ENCODE measurements around the gene UBAC2. TPM values are rescaled to one million over a fixed set of nuclear protein-coding genes. Genes with fewer than 3 reads are reported as not detected.

UBAC2 gene
- total and polyA plus RNA-seq, 4 donors = 32.9 to 42.3 (median 35.3) TPM

DNA sequence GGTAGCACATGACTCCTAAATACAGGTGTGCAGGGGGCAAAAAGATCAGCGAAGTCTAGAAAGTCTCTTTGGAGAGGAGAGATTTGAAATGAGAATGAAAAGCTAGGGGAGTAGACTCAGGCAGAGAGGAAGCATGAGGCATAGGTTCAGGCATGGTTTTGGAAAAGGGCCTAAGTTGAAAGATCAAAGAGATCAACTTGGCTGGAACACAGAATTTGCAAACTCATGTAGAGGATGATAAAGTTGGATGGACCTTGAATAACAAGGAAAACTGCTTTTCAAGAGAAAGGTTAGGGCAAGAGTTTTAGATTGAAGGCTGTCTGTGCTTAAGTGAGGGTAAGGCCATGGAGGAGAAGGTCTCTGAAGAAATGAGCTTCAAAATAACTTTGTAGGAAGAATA, 47.4 kb upstream of the UBAC2 start:
- TF ChIP-seq FOXA1 (IDR thresholded peaks at IDR 0.05) = no peak
- no peak for TF ChIP-seq RAD21 (IDR thresholded peaks at IDR 0.05)
- no peak for TF ChIP-seq EGR1 (IDR thresholded peaks at IDR 0.05; ENCODE audit: low read depth in 2 of 2)
- no peak for TF ChIP-seq SP1 (IDR thresholded peaks at IDR 0.05)
- TF ChIP-seq TAF1 (conservative IDR thresholded peaks at IDR 0.05) = no peak
- TF ChIP-seq RXRA (IDR thresholded peaks at IDR 0.05) = no peak
- no peak for TF ChIP-seq ZBTB33 (IDR thresholded peaks at IDR 0.05)
- no peak for TF ChIP-seq HNF4A (conservative IDR thresholded peaks at IDR 0.05)
- TF ChIP-seq, protein P1, sequence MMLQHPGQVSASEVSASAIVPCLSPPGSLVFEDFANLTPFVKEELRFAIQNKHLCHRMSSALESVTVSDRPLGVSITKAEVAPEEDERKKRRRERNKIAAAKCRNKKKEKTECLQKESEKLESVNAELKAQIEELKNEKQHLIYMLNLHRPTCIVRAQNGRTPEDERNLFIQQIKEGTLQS (IDR thresholded peaks at IDR 0.05) = no peak
- TF ChIP-seq GABPA (IDR thresholded peaks at IDR 0.05 in 1 of 2, conservative IDR thresholded peaks at IDR 0.05 in 1 of 2) = no peak
- TF ChIP-seq YY1 (IDR thresholded peaks at IDR 0.05) = no peak
- no peak for TF ChIP-seq FOXA2 (IDR thresholded peaks at IDR 0.05)
- TF ChIP-seq HNF4G (IDR thresholded peaks at IDR 0.05) = no peak
- TF ChIP-seq, protein P2, sequence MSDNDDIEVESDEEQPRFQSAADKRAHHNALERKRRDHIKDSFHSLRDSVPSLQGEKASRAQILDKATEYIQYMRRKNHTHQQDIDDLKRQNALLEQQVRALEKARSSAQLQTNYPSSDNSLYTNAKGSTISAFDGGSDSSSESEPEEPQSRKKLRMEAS (IDR thresholded peaks at IDR 0.05) = no peak
- no peak for TF ChIP-seq JUND (IDR thresholded peaks at IDR 0.05)
- TF ChIP-seq, protein P3, sequence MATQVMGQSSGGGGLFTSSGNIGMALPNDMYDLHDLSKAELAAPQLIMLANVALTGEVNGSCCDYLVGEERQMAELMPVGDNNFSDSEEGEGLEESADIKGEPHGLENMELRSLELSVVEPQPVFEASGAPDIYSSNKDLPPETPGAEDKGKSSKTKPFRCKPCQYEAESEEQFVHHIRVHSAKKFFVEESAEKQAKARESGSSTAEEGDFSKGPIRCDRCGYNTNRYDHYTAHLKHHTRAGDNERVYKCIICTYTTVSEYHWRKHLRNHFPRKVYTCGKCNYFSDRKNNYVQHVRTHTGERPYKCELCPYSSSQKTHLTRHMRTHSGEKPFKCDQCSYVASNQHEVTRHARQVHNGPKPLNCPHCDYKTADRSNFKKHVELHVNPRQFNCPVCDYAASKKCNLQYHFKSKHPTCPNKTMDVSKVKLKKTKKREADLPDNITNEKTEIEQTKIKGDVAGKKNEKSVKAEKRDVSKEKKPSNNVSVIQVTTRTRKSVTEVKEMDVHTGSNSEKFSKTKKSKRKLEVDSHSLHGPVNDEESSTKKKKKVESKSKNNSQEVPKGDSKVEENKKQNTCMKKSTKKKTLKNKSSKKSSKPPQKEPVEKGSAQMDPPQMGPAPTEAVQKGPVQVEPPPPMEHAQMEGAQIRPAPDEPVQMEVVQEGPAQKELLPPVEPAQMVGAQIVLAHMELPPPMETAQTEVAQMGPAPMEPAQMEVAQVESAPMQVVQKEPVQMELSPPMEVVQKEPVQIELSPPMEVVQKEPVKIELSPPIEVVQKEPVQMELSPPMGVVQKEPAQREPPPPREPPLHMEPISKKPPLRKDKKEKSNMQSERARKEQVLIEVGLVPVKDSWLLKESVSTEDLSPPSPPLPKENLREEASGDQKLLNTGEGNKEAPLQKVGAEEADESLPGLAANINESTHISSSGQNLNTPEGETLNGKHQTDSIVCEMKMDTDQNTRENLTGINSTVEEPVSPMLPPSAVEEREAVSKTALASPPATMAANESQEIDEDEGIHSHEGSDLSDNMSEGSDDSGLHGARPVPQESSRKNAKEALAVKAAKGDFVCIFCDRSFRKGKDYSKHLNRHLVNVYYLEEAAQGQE (IDR thresholded peaks at IDR 0.05) = no peak
- no peak for TF ChIP-seq NR2F2 (IDR thresholded peaks at IDR 0.05)
- H3K36me3 ChIP-seq (ENCODE audit: control insufficient read depth in 4 of 4, insufficient read depth in 3 of 4, low read depth in 1 of 4, low read length in 3 of 4) = no peaks in the 10 kb centered on the region
- no peak for DNase-seq (ENCODE audit: low spot score)
- WGBS = 94% methylated on average over 1 of the region's 1 CpG
- no peaks in the 10 kb centered on the region for H3K27me3 ChIP-seq (ENCODE audit: control insufficient read depth in 4 of 4, insufficient read depth in 4 of 4, low read length in 3 of 4)
- H3K9me3 ChIP-seq (ENCODE audit: control insufficient read depth in 4 of 4, low read length in 3 of 4) = no peaks in the 10 kb centered on the region
- H3K4me1 ChIP-seq (ENCODE audit: control insufficient read depth in 4 of 4, insufficient read depth in 4 of 4, low read length in 3 of 4) = no peaks in the 10 kb centered on the region
- no peak overlapping the region for H3K4me3 ChIP-seq (ENCODE audit: low read depth in 1 of 3, low read length in 3 of 3)
- no peak overlapping the region for H3K9ac ChIP-seq (ENCODE audit: low read depth in 1 of 2, low read length in 2 of 2)
- no peak overlapping the region for H3K27ac ChIP-seq (ENCODE audit: low read depth in 1 of 2, low read length in 2 of 2)

DNA sequence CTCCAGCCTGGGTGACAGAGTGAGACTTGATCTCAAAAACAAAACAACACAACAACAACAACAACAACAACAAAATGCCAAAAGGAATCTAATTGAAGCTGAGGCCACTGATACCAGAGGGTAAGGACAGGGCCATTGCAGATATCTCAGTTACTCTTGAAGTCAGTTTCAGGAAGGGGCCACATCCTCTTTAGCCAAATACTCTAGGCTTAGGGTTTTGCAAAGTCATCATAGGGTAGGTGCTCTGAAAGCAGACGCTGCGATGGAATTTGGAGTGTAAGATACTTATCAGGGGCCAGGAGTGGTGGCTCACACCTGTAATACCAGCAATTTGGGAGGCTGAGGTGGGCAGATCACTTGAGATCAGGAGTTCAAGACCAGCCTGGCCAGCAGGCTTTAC, 46.6 kb upstream of the UBAC2 start:
- H3K27ac ChIP-seq (ENCODE audit: low read depth in 1 of 2, low read length in 2 of 2) = no peak overlapping the region
- H3K36me3 ChIP-seq (ENCODE audit: control insufficient read depth in 4 of 4, insufficient read depth in 3 of 4, low read depth in 1 of 4, low read length in 3 of 4) = no peaks in the 10 kb centered on the region
- no peaks in the 10 kb centered on the region for H3K4me1 ChIP-seq (ENCODE audit: control insufficient read depth in 4 of 4, insufficient read depth in 4 of 4, low read length in 3 of 4)
- no peak overlapping the region for H3K9ac ChIP-seq (ENCODE audit: low read depth in 1 of 2, low read length in 2 of 2)
- H3K27me3 ChIP-seq (ENCODE audit: control insufficient read depth in 4 of 4, insufficient read depth in 4 of 4, low read length in 3 of 4) = no peaks in the 10 kb centered on the region
- TF ChIP-seq RAD21 (IDR thresholded peaks at IDR 0.05) (no peak), FOXA2 (IDR thresholded peaks at IDR 0.05) (no peak), YY1 (IDR thresholded peaks at IDR 0.05) (no peak)
- TF ChIP-seq, protein P3 (IDR thresholded peaks at IDR 0.05) = no peak
- H3K9me3 ChIP-seq (ENCODE audit: control insufficient read depth in 4 of 4, low read length in 3 of 4) = no peaks in the 10 kb centered on the region
- no peak overlapping the region for H3K4me3 ChIP-seq (ENCODE audit: low read depth in 1 of 3, low read length in 3 of 3)
- 87% methylated on average over 2 of the region's 2 CpGs for WGBS
- DNase-seq (ENCODE audit: low spot score) = no peak
